ENCODE data around the gene CERS5. TPM values are rescaled to one million over a fixed set of nuclear protein-coding genes. Genes with fewer than 3 reads are reported as not detected.

The CERS5 gene
- total RNA-seq, 2 donors from 2014 or later = 6.7 to 11.2 TPM

GRCh38 chr12:50123203-50123602 is 44.0 kb downstream of the CERS5 start:
- TF ChIP-seq CTCF (IDR thresholded peaks at IDR 0.05) = no peak
- Histone ChIP-seq H3K36me3 (peaks cover 43% of the 10 kb centered on the region), H3K27me3 (no peaks in the 10 kb centered on the region), H3K4me1 (no peaks in the 10 kb centered on the region), H3K4me3 (no peak overlapping the region), H3K27ac (no peak overlapping the region), H3K9me3 (no peaks in the 10 kb centered on the region)
- DNase-seq (ENCODE audit: low spot score) = no peak

- Histone ChIP-seq H3K27me3 (no peaks in the 10 kb centered on the region), H3K4me3 (no peak overlapping the region), H3K9me3 (no peaks in the 10 kb centered on the region), H3K36me3 (peaks cover 33% of the 10 kb centered on the region), H3K27ac (no peak overlapping the region), H3K4me1 (peaks cover 0 to 6% of the 10 kb centered on the region in 2 donors)
- no peak for DNase-seq (ENCODE audit: low spot score)
- TF ChIP-seq CTCF (IDR thresholded peaks at IDR 0.05) = no peak
Measured at GRCh38 chr12:50121641-50122040, 45.5 kb downstream of the CERS5 start.

GRCh38 chr12:50120953-50121352 is 46.2 kb downstream of the CERS5 start:
- no peak for DNase-seq (ENCODE audit: low spot score)
- no peaks in the 10 kb centered on the region for H3K9me3 ChIP-seq
- H3K4me3 ChIP-seq = no peak overlapping the region
- peaks cover 33% of the 10 kb centered on the region for H3K36me3 ChIP-seq
- H3K27ac ChIP-seq = no peak overlapping the region
- no peaks in the 10 kb centered on the region for H3K27me3 ChIP-seq
- TF ChIP-seq CTCF (IDR thresholded peaks at IDR 0.05) = no peak
- peaks cover 0 to 8% of the 10 kb centered on the region in 2 donors for H3K4me1 ChIP-seq

GRCh38 chr12:50120521-50120920 is 46.6 kb downstream of the CERS5 start:
- no peaks in the 10 kb centered on the region for H3K9me3 ChIP-seq
- H3K36me3 ChIP-seq = peaks cover 33% of the 10 kb centered on the region
- no peak for DNase-seq (ENCODE audit: low spot score)
- no peak overlapping the region for H3K27ac ChIP-seq
- TF ChIP-seq CTCF (IDR thresholded peaks at IDR 0.05) = no peak
- no peak overlapping the region for H3K4me3 ChIP-seq
- H3K4me1 ChIP-seq = peaks cover 0 to 8% of the 10 kb centered on the region in 2 donors
- H3K27me3 ChIP-seq = no peaks in the 10 kb centered on the region

- Histone ChIP-seq H3K36me3 (peaks cover 33% of the 10 kb centered on the region), H3K27me3 (no peaks in the 10 kb centered on the region), H3K9me3 (no peaks in the 10 kb centered on the region), H3K4me3 (no peak overlapping the region), H3K27ac (no peak overlapping the region), H3K4me1 (peaks cover 0 to 9% of the 10 kb centered on the region in 2 donors)
- DNase-seq (ENCODE audit: low spot score) = no peak
- no peak for TF ChIP-seq CTCF (IDR thresholded peaks at IDR 0.05)
Measured at GRCh38 chr12:50119387-50119786, 47.8 kb downstream of the CERS5 start.

- H3K9me3 ChIP-seq = no peaks in the 10 kb centered on the region
- peak overlapping the region; percentile 14 to 40 for H3K27ac ChIP-seq
- H3K36me3 ChIP-seq = peaks cover 26% of the 10 kb centered on the region
- DNase-seq (ENCODE audit: low spot score) = no peak
- no peak overlapping the region for H3K4me3 ChIP-seq
- no peaks in the 10 kb centered on the region for H3K27me3 ChIP-seq
- H3K4me1 ChIP-seq = peaks cover 0 to 27% of the 10 kb centered on the region in 2 donors
- TF ChIP-seq CTCF (IDR thresholded peaks at IDR 0.05) = no peak
Measured at GRCh38 chr12:50117057-50117622, 50.0 kb downstream of the CERS5 start.

Measured in right atrium auricular region (tissue), 2 donors.